Gastroesophageal sphincter (tissue), 4 donors: ENCODE results near the gene KDM6A. TPM values are rescaled to one million over a fixed set of nuclear protein-coding genes. Genes with fewer than 3 reads are reported as not detected.
A peak's percentile ranks its signal among the peaks of the same experiment; 100 is the strongest.
"Not testable (repeated sequence)": the region's sequence is repeated elsewhere in the genome, so short reads cannot be mapped to it uniquely, and the experiment has no call there.

Experiments
- ATAC-seq: fragments of 150-250 bp; one replicate; pipeline ENCODE4 v1.9.1; 2016; ENCODE audit warnings: mild to moderate bottlenecking, moderate library complexity
- H3K27ac ChIP-seq, 4 donors: fragments of 200-600 bp; sonication (generic) in 3 of 4; 1 replicate in 3 of 4; 2 replicates in 1 of 4; pipeline ENCODE4 v1.5.1; 2016 to 2019
- H3K27me3 ChIP-seq: fragments of 200-600 bp; sonication (generic); one replicate; pipeline ENCODE4 v1.5.1; 2019
- H3K36me3 ChIP-seq, 2 donors: fragments of 200-600 bp; sonication (generic); one replicate each; pipeline ENCODE4 v1.5.1; 2019; ENCODE audit warnings: control low read depth in 1 of 2
- H3K4me1 ChIP-seq, 3 donors: fragments of 200-600 bp; sonication (generic); 1 replicate in 2 of 3; 2 replicates in 1 of 3; pipeline ENCODE4 v1.5.1; 2016 to 2019; ENCODE audit warnings: control low read depth in 2 of 3
- H3K4me3 ChIP-seq, 2 donors: fragments of 200-600 bp; sonication (generic); one replicate each; pipeline ENCODE4 v1.5.1; 2019; ENCODE audit warnings: mild to moderate bottlenecking in 1 of 2, moderate library complexity in 1 of 2
- H3K9me3 ChIP-seq, 3 donors: fragments of 200-600 bp; sonication (generic); one replicate each; pipeline ENCODE4 v1.5.1; 2017 to 2019; ENCODE audit warnings: control low read depth in 2 of 3
- CTCF ChIP-seq, 4 experiments: fragments of 200-600 bp in 2 of 4; fragments of 450-650 bp in 2 of 4; sonication (generic) in 1 of 4; IDR thresholded peaks; one replicate each; pipeline ENCODE4 v1.5.1; 2017 to 2019; ENCODE audit warnings: antibody characterized with exemption in 4 of 4, mild to moderate bottlenecking in 2 of 4, moderate library complexity in 2 of 4
- EP300 ChIP-seq: sonication (generic); formaldehyde crosslinking; IDR thresholded peaks from one replicate; pipeline ENCODE4 v1.6.1; 2017; ENCODE audit warnings: antibody characterized with exemption, mild to moderate bottlenecking
- POLR2A ChIP-seq, 2 donors: fragments of 450-650 bp; IDR thresholded peaks; one replicate each; pipeline ENCODE4 v1.6.1; 2017; ENCODE audit warnings: antibody characterized with exemption in 2 of 2, mild to moderate bottlenecking in 2 of 2, moderate library complexity in 1 of 2
- POLR2AphosphoS5 ChIP-seq: sonication (generic); formaldehyde crosslinking; IDR thresholded peaks from one replicate; pipeline ENCODE4 v1.6.1; 2017; ENCODE audit warnings: antibody characterized with exemption
- WGBS, 2 donors: methylation state at CpG; one replicate each; pipeline ENCODE4 v1.1.5; 2018; ENCODE audit warnings: low coverage in 1 of 2; 5-methylcytosine and 5-hydroxymethylcytosine counted together
- total RNA-seq, 4 donors: library from RNA; depleted of rRNA; stranded (reverse); fragments of >200 nt; gene quantifications; one replicate each; pipeline ENCODE4 v1.1.0, GENCODE V29; 2016

KDM6A gene
- 10 to 100 TPM; 17.0 to 28.6 (median 19.9) TPM for total RNA-seq

GRCh38 chrX:44872821-44873414, at the start of gene KDM6A:
KDM6A (plus strand) TSS chrX:44873188; CDS start chrX:44873552, 364 bp downstream.
- WGBS, 2 donors: 0% methylated on average over 4 to 14 of the region's 61 CpGs
- H3K9me3 ChIP-seq: no peaks in the 10 kb centered on the region
- H3K27ac ChIP-seq: peak within 1 kb of the TSS; percentile 90 to 100 (median 98)
- peak; percentile 96 for ATAC-seq
- H3K4me3 ChIP-seq: peak within 1 kb of the TSS; percentile 89 to 98
- H3K36me3 ChIP-seq: no peaks in the 10 kb centered on the region
- peaks cover 0 to 33% (median 12%) of the 10 kb centered on the region in 3 donors for H3K4me1 ChIP-seq
- TF ChIP-seq POLR2AphosphoS5 (peak; percentile 62), CTCF (IDR thresholded peaks at IDR 0.05) (no peak), EP300 (no peak), POLR2A (IDR thresholded peaks at IDR 0.05) (peak; percentile 67 to 77)
- H3K27me3 ChIP-seq: no peaks in the 10 kb centered on the region

DNA sequence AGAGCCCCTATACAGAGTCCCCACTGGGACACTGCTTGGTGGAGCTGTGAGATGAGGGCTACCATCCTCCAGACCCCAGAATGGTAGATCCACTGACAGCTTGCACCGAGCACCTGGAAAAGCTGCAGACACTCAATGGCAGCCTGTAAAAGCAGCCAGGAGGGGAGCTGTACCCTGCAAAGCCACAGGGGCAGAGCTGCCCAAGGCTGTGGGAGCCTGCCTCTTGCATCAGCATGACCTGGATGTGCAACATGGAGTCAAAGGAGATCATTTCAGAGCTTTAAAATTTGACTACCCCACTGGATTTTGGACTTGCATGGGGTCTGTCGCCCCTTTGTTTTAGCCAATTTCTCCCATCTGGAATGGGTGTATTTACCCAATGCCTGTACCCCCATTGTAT, 49.8 kb upstream of the KDM6A start:
- not testable (repeated sequence) for H3K36me3 ChIP-seq
- WGBS, 2 donors: 100% methylated on average over 1 of the region's 2 CpGs

DNA sequence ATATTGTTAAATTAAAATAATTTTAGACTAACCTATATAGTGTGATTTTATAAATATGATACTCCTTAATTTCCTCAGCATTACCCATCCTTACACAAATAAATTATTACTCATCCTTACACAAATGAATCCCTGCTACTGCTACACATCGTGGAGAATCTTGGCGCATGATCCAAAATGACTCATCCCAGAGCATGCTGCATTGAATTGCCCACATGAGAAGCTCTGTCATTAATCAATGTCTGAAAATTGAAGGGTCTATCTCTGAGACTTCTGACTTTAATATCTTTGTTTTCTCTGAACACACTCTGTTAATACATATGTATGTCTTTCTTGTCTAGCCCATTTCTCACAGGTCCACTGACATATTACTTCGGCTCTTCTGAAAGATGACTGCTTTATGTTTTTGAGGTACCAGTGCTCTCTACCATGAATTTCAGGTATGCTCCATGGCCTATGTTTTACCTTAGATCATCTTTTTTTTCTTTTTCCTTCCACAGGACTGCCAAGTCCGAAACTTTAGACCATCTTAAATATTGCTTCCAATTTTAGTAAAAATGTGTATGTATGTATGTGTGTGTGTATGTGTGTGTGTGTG, 44.9 kb upstream of the KDM6A start:
- Histone ChIP-seq H3K27me3 (no peaks in the 10 kb centered on the region), H3K36me3 (no peaks in the 10 kb centered on the region), H3K4me3 (no peak overlapping the region), H3K9me3 (no peaks in the 10 kb centered on the region), H3K4me1 (no peaks in the 10 kb centered on the region), H3K27ac (no peak overlapping the region)
- WGBS, 2 donors: 53 to 65% methylated on average over 3 to 4 of the region's 4 CpGs
- ATAC-seq: no peak
- TF ChIP-seq CTCF (IDR thresholded peaks at IDR 0.05) (no peak), POLR2AphosphoS5 (no peak), POLR2A (IDR thresholded peaks at IDR 0.05) (no peak), EP300 (no peak)

More for the DNA sequence above, 49.8 kb upstream of the KDM6A start:
- ATAC-seq, H3K4me1 ChIP-seq, H3K4me3 ChIP-seq, H3K9me3 ChIP-seq, H3K27ac ChIP-seq, H3K27me3 ChIP-seq: not testable (repeated sequence)

DNA sequence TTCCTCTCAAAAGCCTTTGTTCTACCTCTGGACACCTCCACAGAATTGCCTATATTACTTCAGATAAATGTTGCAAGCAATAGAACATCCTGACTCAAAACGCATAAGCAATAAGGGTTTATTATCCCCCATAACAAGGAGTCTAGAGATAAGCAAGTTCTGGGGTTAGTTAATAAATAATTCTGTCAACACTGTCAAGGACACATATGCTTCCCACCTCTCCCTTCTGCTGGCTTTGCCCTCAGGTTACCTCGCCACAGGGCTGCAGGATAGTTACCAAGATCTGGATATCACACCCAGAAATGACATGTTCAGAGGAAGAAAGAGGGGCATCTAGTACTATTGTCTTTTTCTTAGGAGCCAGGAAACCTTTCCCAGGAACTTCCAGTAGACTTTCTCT, 43.2 kb upstream of the KDM6A start:
- TF ChIP-seq POLR2A (IDR thresholded peaks at IDR 0.05) (no peak), EP300 (no peak), POLR2AphosphoS5 (no peak), CTCF (IDR thresholded peaks at IDR 0.05) (no peak)
- no peak for ATAC-seq
- Histone ChIP-seq H3K4me1 (no peaks in the 10 kb centered on the region), H3K4me3 (no peak overlapping the region), H3K27ac (no peak overlapping the region), H3K27me3 (no peaks in the 10 kb centered on the region), H3K9me3 (no peaks in the 10 kb centered on the region), H3K36me3 (no peaks in the 10 kb centered on the region)
- WGBS, 2 donors: 58 to 67% methylated on average over 2 of the region's 2 CpGs

DNA sequence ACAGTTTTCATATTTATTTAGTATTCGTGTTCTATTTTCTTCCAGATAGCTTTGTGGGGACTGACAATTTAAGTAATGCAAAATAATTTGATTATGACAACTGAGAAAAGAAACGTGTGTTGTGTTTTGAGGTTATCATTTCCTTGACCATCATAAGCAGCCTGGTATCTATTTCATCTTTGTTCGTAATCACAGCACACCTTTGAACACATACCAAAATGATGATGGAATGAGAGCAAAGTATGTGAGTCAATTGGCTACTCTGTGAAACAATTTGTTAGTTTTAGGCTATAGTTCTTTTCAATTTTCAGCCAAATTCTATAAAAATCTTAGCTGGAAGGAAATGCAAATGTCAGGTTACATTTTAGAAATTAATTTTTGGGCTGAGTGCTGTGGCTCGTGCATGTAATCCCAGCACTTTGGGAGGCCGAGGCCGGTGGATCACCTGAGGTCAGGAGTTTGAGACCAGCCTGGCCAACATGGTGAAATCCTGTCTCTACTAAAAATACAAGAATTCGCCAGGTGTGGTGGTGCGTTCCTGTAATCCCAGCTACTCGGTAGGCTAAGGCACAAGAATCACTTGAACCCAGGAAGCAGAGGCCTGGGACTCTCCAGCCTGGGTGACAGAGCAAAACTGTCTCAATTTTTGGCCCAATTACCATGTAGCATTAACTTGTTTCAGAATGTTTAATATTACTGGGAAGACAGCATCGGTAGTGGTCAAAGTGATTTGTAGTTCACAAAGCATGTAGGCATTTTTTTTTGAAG, 30.3 kb upstream of the KDM6A start:
- Histone ChIP-seq H3K9me3 (no peaks in the 10 kb centered on the region), H3K27me3 (no peaks in the 10 kb centered on the region), H3K36me3 (no peaks in the 10 kb centered on the region), H3K4me1 (no peaks in the 10 kb centered on the region), H3K27ac (no peak overlapping the region), H3K4me3 (no peak overlapping the region)
- 80% methylated on average over 6 to 8 of the region's 10 CpGs for WGBS, 2 donors
- ATAC-seq: no peak
- TF ChIP-seq POLR2A (IDR thresholded peaks at IDR 0.05) (no peak), EP300 (no peak), POLR2AphosphoS5 (no peak), CTCF (IDR thresholded peaks at IDR 0.05) (no peak)
